Uterus (tissue), 4 donors: ENCODE results near the gene GREB1. TPM values are rescaled to one million over a fixed set of nuclear protein-coding genes. Genes with fewer than 3 reads are reported as not detected.

Experiments
- DNase-seq, 2 donors: peaks; one replicate each; pipeline ENCODE4 v3.0.0-alpha.2; 2019 to 2020
- H3K27ac ChIP-seq, 2 donors: fragments of 200-600 bp; sonication (generic); 1 replicate in 1 of 2; 2 replicates in 1 of 2; pipeline ENCODE4 v1.5.1; 2016 to 2018
- H3K27me3 ChIP-seq, 2 donors: fragments of 200-600 bp; sonication (generic); one replicate each; pipeline ENCODE4 v1.5.1; 2018 to 2019; ENCODE audit warnings: control low read depth in 1 of 2
- H3K36me3 ChIP-seq, 2 donors: fragments of 200-600 bp; sonication (generic); one replicate each; pipeline ENCODE4 v1.5.1; 2019; ENCODE audit warnings: control low read depth in 1 of 2
- H3K4me1 ChIP-seq, 2 donors: fragments of 200-600 bp; sonication (generic); one replicate each; pipeline ENCODE4 v1.5.1; 2018 to 2019; ENCODE audit warnings: control low read depth in 1 of 2
- H3K4me3 ChIP-seq, 2 donors: fragments of 200-600 bp; sonication (generic); 1 replicate in 1 of 2; 2 replicates in 1 of 2; pipeline ENCODE4 v1.5.1; 2018 to 2019; ENCODE audit warnings: mild to moderate bottlenecking in 1 of 2
- H3K9me3 ChIP-seq, 2 donors: fragments of 200-600 bp; sonication (generic); one replicate each; pipeline ENCODE4 v1.5.1; 2019; ENCODE audit warnings: control low read depth in 1 of 2
- POLR2A ChIP-seq, 2 donors: fragments of 450-650 bp; IDR thresholded peaks; one replicate each; pipeline ENCODE4 v1.6.1; 2016; ENCODE audit warnings: antibody characterized with exemption in 2 of 2, mild to moderate bottlenecking in 1 of 2, moderate library complexity in 1 of 2
- intact Hi-C: fragments of 100-400 bp; cut with DNase I; formaldehyde crosslinking; loops from one replicate; pipeline ENCODE4 v1.15.1; 2023; ENCODE audit warnings: low total_unique reads
- total RNA-seq, 4 donors: library from RNA; depleted of rRNA in 3 of 4; stranded (reverse); fragments of >200 nt in 3 of 4; gene quantifications; one replicate each; pipeline versions ENCODE4 v1.1.0 to v1.2.4, GENCODE V29; 2014 to 2023
- TF ChIP-seq, protein P1 (sequence below), 4 experiments: fragments of 200-600 bp in 2 of 4; fragments of 450-650 bp in 2 of 4; sonication (generic) in 2 of 4; IDR thresholded peaks; one replicate each; pipeline ENCODE4 v1.5.1; 2016 to 2019; ENCODE audit warnings: antibody characterized with exemption in 4 of 4, mild to moderate bottlenecking in 2 of 4, moderate library complexity in 1 of 4
- donor health status: DM: yes; HTN: yes; CAD: no.

GREB1 gene
- total RNA-seq, 4 donors from 2014 or later: 20.3 to 166 (median 78.8) TPM

DNA sequence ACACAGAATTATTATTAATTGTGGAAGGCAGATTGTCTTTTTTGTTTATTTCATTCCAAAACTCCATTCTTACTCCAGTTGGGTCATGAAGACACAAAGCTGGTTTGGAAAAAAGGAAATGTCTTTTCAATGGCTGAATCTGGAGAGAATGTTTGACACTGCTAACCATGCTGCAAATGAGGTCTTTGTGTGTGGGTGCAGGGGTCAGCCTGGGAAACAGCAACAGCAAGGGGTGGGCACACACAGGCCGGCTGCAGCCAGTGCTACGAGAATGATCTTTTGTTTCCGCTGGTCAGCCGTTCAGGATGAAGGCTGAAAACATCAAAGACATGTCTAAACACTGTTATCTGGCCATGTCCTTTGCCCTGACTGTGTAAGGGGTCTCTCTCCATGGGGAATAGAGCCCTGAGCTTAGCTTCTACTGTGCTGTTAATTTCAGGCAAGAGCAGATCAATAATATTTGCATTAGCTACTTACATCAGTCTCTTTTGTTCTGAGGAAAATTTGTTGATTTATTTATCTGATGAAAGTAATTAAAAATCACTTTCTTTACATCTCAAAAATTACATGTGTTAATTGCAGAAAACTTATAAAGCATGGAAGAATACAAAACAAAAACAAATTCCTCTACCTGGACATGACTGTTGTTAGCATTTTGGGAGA lies 34.6 kb upstream of the GREB1 start:
- intact Hi-C loops: no loop called here
- DNase-seq: peak in 1 of 2 donors; percentile 11
- Histone ChIP-seq H3K9me3 (no peaks in the 10 kb centered on the region), H3K4me1 (peaks cover 0 to 6% of the 10 kb centered on the region in 2 donors), H3K27ac (peak overlapping the region; percentile 78 to 81), H3K27me3 (no peaks in the 10 kb centered on the region), H3K4me3 (no peak overlapping the region), H3K36me3 (no peaks in the 10 kb centered on the region)
- TF ChIP-seq POLR2A (IDR thresholded peaks at IDR 0.05): no peak

DNA sequence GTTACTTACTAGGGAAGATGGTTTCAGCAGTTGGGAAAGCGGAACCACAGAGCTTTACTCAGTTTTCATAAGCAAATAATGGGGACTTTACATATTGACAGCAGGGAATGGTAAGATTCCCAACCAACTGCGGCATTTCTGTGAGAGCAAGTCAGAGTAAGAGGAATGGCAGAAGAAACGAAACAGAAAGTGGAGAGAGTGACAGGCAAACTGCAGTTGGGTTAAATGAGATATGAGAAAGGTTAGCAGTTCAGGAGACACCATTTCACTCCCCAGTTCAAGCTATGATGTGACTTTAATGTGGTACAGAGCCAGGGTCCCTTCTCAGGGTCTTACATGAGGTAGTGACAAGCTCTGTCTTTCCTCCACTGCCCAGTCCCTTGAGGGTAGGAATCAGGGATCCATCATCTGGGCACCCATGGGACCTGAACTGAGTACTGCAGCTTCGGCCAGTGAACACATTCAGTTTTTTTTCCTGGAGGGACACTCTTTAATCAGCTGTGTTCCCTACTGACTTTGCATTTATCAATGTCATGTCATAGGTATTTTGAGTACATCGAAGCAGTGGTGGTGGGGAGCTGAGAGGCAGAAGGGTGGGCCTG lies 33.0 kb upstream of the GREB1 start:
- TF ChIP-seq, protein P1, sequence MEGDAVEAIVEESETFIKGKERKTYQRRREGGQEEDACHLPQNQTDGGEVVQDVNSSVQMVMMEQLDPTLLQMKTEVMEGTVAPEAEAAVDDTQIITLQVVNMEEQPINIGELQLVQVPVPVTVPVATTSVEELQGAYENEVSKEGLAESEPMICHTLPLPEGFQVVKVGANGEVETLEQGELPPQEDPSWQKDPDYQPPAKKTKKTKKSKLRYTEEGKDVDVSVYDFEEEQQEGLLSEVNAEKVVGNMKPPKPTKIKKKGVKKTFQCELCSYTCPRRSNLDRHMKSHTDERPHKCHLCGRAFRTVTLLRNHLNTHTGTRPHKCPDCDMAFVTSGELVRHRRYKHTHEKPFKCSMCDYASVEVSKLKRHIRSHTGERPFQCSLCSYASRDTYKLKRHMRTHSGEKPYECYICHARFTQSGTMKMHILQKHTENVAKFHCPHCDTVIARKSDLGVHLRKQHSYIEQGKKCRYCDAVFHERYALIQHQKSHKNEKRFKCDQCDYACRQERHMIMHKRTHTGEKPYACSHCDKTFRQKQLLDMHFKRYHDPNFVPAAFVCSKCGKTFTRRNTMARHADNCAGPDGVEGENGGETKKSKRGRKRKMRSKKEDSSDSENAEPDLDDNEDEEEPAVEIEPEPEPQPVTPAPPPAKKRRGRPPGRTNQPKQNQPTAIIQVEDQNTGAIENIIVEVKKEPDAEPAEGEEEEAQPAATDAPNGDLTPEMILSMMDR (IDR thresholded peaks at IDR 0.05): no peak
- TF ChIP-seq POLR2A (IDR thresholded peaks at IDR 0.05): no peak
- DNase-seq: peak in 1 of 2 donors; percentile 11
- Histone ChIP-seq H3K4me3 (no peak overlapping the region), H3K9me3 (no peaks in the 10 kb centered on the region), H3K4me1 (peaks cover 0 to 6% of the 10 kb centered on the region in 2 donors), H3K36me3 (no peaks in the 10 kb centered on the region), H3K27me3 (no peaks in the 10 kb centered on the region), H3K27ac (peak overlapping the region; percentile 50 to 71)
- intact Hi-C loops: no loop called here

DNA sequence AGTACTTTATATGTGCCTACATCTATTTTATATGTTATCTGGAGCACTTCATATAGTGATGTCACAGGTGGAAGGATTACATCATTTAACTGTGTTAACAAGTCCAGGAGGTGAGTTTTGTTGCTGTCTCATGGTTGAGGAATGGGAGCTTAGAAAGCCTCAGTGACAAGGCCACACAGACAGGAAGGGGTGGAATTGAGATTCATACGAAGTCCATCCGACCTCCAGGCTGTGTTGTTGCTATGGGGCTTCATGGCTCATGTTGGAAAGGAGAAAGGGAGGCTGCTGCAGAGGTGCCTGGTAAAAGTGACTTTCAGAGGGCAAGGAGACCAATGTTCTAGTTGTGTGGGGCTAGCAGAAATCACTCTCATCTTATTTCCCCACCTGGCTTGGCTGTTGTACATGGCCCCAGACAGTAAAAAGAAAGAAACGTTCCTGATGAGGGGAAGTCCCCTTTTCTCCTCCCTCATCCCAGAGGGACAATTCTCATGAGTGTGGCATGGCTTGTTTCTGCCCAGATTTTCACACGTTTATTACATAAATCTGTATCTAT lies 31.0 kb upstream of the GREB1 start:
- DNase-seq: peak in 1 of 2 donors; percentile 3
- no peak overlapping the region for H3K4me3 ChIP-seq
- H3K27me3 ChIP-seq: no peaks in the 10 kb centered on the region
- TF ChIP-seq, protein P1 (IDR thresholded peaks at IDR 0.05): no peak
- no peak for TF ChIP-seq POLR2A (IDR thresholded peaks at IDR 0.05)
- intact Hi-C loops: no loop called here
- no peaks in the 10 kb centered on the region for H3K36me3 ChIP-seq
- peak overlapping the region in 1 of 2 donors; percentile 33 for H3K27ac ChIP-seq
- peaks cover 0 to 6% of the 10 kb centered on the region in 2 donors for H3K4me1 ChIP-seq
- H3K9me3 ChIP-seq: no peaks in the 10 kb centered on the region

DNA sequence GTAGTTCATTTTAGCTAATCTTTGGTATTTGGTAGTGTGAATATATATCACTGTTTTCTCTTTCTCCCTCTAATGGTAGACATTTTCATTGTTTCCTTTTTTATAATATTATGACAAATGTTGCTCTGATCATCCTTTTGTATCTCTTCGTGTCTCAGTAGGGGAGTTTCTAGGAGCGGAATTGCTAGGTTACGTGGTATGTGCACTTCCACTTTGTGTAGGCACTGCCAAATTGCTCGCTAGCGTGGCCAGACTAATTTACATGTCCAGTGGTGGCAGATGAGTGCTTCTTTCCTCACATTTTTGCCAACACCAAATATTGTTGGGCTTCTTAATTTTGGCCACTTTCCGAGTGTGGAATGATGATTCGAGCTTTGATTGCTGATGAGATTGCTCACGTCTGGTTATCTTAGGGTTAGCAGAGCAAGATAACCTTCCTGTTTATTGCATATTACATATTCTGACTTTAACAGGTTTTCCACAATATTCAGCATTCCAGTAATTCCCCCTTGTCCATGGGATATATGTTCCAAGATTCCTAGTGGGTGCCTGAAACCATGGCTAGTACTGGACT lies 30.4 kb upstream of the GREB1 start:
- Histone ChIP-seq H3K4me1 (peaks cover 2 to 5% of the 10 kb centered on the region in 2 donors), H3K27ac (peak overlapping the region in 1 of 2 donors; percentile 26), H3K9me3 (no peaks in the 10 kb centered on the region), H3K4me3 (no peak overlapping the region), H3K36me3 (no peaks in the 10 kb centered on the region), H3K27me3 (no peaks in the 10 kb centered on the region)
- TF ChIP-seq, protein P1 (IDR thresholded peaks at IDR 0.05): no peak
- no peak for TF ChIP-seq POLR2A (IDR thresholded peaks at IDR 0.05)
- peak in 1 of 2 donors; percentile 6 for DNase-seq
- intact Hi-C loops: no loop called here

DNA sequence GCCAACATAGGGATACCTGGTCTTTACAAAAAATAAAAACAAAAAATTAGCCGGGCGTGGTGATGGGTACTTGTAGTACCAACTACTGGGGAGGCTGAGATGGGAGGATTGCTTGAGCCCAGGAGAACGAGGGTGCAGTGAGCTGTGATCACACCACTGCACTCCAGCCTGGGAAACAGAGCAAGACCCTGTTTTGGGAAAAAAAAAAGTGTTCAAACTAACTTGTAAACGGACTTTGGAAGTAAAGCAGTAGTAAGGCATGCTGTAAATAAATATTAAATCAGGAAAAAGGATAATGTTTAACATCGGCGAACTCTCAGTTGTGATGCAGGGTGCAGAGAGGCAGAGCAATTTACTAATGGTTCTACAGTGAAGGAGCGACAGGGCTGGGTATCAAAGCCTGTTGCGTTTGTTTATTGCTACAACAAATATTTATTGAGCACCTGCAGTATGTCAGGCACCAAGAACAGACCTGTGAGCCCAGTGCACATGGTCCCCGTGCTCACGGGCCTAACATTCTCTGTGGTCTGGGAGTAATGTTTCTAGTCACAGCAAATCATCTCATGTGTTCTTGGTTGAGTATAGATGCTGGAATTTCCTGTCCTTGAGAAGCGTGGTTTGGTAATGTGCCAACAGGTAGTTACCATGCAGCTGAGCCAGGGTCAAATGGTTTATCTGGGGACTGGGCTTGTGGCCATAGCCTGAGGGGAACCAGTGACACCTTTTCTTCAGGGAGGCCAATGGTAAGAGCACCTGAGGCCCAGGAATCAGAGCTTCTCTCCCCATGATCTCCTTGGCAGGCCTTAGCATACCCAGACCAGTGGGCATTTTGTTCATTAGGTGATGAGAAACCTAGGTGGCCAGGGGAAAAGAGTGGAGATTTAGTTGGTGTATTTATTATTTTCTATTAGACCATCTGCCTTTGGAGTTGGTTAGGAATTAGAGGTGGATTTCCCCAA lies 27.9 kb upstream of the GREB1 start:
- H3K27ac ChIP-seq: peak overlapping the region; percentile 80 to 85
- intact Hi-C loops: no loop called here
- DNase-seq: peak in 1 of 2 donors; percentile 16

More for the DNA sequence above, 27.9 kb upstream of the GREB1 start:
- Histone ChIP-seq H3K27me3 (no peaks in the 10 kb centered on the region), H3K4me1 (peaks cover 0 to 6% of the 10 kb centered on the region in 2 donors), H3K9me3 (no peaks in the 10 kb centered on the region), H3K4me3 (no peak overlapping the region), H3K36me3 (no peaks in the 10 kb centered on the region)
- no peak for TF ChIP-seq POLR2A (IDR thresholded peaks at IDR 0.05)
- TF ChIP-seq, protein P1 (IDR thresholded peaks at IDR 0.05): no peak
